ENCODE measurements around the gene RIPOR1.
A peak's percentile ranks its signal among the peaks of the same experiment; 100 is the strongest.

RIPOR1 gene

GRCh38 chr16:67528222-67528869 lies at the start of gene RIPOR1:
TSS of gene RIPOR1 (plus strand) at chr16:67528829. CDS start at chr16:67538447, 9,618 bp downstream.
- no peak for TF ChIP-seq CTCF (IDR thresholded peaks at IDR 0.05; ENCODE audit: extremely low read depth, insufficient read depth, missing control alignments)
- peak; percentile 83 for DNase-seq (ENCODE audit: low spot score)
- in situ Hi-C loops (cut with MboI; ENCODE audit: low pct_unique_long_range_greater_than_20kb, low sequenced_read_pairs, unreplicated experiment) = loop anchor here (25.0 kb wide), 1 partner anchor 384 kb away; no protein-coding TSS in a partner anchor

- peak; percentile 87 for TF ChIP-seq CTCF (IDR thresholded peaks at IDR 0.05; ENCODE audit: extremely low read depth, insufficient read depth, missing control alignments)
- in situ Hi-C loops (cut with MboI; ENCODE audit: low pct_unique_long_range_greater_than_20kb, low sequenced_read_pairs, unreplicated experiment) = no loop called here
- peak; percentile 97 for DNase-seq (ENCODE audit: low spot score)
These were observed 47.6 kb upstream of the RIPOR1 start, which contains the start of gene ATP6V0D1 for GRCh38 chr16:67480833-67481560. TSS of gene ATP6V0D1 (minus strand) at chr16:67481157. CDS start at chr16:67481086, 71 bp downstream.

GRCh38 chr16:67481561-67482232 lies 46.9 kb upstream of the RIPOR1 start:
- in situ Hi-C loops (cut with MboI; ENCODE audit: low pct_unique_long_range_greater_than_20kb, low sequenced_read_pairs, unreplicated experiment) = no loop called here
- TF ChIP-seq CTCF (IDR thresholded peaks at IDR 0.05; ENCODE audit: extremely low read depth, insufficient read depth, missing control alignments) = no peak
- no peak for DNase-seq (ENCODE audit: low spot score)

- DNase-seq (ENCODE audit: low spot score) = no peak
- in situ Hi-C loops (cut with MboI; ENCODE audit: low pct_unique_long_range_greater_than_20kb, low sequenced_read_pairs, unreplicated experiment) = no loop called here
- no peak for TF ChIP-seq CTCF (IDR thresholded peaks at IDR 0.05; ENCODE audit: extremely low read depth, insufficient read depth, missing control alignments)
These were observed 46.2 kb upstream of the RIPOR1 start for GRCh38 chr16:67482233-67482924.

- in situ Hi-C loops (cut with MboI; ENCODE audit: low pct_unique_long_range_greater_than_20kb, low sequenced_read_pairs, unreplicated experiment) = no loop called here
These were observed 45.5 kb upstream of the RIPOR1 start, which contains the start of gene AGRP for GRCh38 chr16:67483150-67483549. TSS of gene AGRP (minus strand) at chr16:67483547. CDS start at chr16:67483398, 149 bp downstream.

More at GRCh38 chr16:67483150-67483549, 45.5 kb upstream of the RIPOR1 start, which contains the start of gene AGRP:
- DNase-seq (ENCODE audit: low spot score) = no peak
- TF ChIP-seq CTCF (IDR thresholded peaks at IDR 0.05; ENCODE audit: extremely low read depth, insufficient read depth, missing control alignments) = no peak

Data from GM13977 (cell line).